HG02759 (cell line): Measurements from ENCODE around the gene FLT1.

ENCODE experiments used
- ATAC-seq: cut with Tn5 transposase; IDR thresholded peaks from one replicate; pipeline ENCODE4 v1.9.1; 2021; ENCODE audit warnings: mild to moderate bottlenecking, moderate library complexity; ENCODE audit not compliant: unreplicated experiment

The FLT1 gene

GRCh38 chr13:28349907-28350654 lies 144.8 kb downstream of the FLT1 start:
- no peak for ATAC-seq

GRCh38 chr13:28349371-28349770 lies 145.6 kb downstream of the FLT1 start:
- ATAC-seq = no peak

- no peak for ATAC-seq
These were observed 147.2 kb downstream of the FLT1 start for GRCh38 chr13:28347456-28348371.

- ATAC-seq = no peak
These were observed 148.8 kb downstream of the FLT1 start for GRCh38 chr13:28346154-28346553.

GRCh38 chr13:28344163-28344562 lies 150.8 kb downstream of the FLT1 start:
- ATAC-seq = no peak

GRCh38 chr13:28342251-28342650 lies 152.7 kb downstream of the FLT1 start:
- ATAC-seq = no peak

- ATAC-seq = no peak
These were observed 154.6 kb downstream of the FLT1 start for GRCh38 chr13:28340272-28340793.

GRCh38 chr13:28339419-28339818 lies 155.5 kb downstream of the FLT1 start:
- ATAC-seq = no peak

GRCh38 chr13:28338742-28339141 lies 156.2 kb downstream of the FLT1 start:
- no peak for ATAC-seq

GRCh38 chr13:28338006-28338574 lies 156.8 kb downstream of the FLT1 start:
- no peak for ATAC-seq

- no peak for ATAC-seq
These were observed 157.5 kb downstream of the FLT1 start for GRCh38 chr13:28337166-28338005.

GRCh38 chr13:28336193-28336657 lies 158.7 kb downstream of the FLT1 start:
- ATAC-seq = no peak

GRCh38 chr13:28333204-28333881 lies 161.6 kb downstream of the FLT1 start:
- no peak for ATAC-seq

GRCh38 chr13:28329395-28330158 lies 165.4 kb downstream of the FLT1 start:
- ATAC-seq = no peak

- ATAC-seq = no peak
These were observed 166.7 kb downstream of the FLT1 start for GRCh38 chr13:28328271-28328607.

- ATAC-seq = no peak
These were observed 167.3 kb downstream of the FLT1 start for GRCh38 chr13:28327373-28328270.

- no peak for ATAC-seq
These were observed 168.9 kb downstream of the FLT1 start for GRCh38 chr13:28326056-28326455.

- no peak for ATAC-seq
These were observed 169.9 kb downstream of the FLT1 start for GRCh38 chr13:28325022-28325421.
